ENCODE measurements around the gene SSPN.
"Not testable (repeated sequence)": the region's sequence is repeated elsewhere in the genome, so short reads cannot be mapped to it uniquely, and the experiment has no call there.

The SSPN gene

DNA sequence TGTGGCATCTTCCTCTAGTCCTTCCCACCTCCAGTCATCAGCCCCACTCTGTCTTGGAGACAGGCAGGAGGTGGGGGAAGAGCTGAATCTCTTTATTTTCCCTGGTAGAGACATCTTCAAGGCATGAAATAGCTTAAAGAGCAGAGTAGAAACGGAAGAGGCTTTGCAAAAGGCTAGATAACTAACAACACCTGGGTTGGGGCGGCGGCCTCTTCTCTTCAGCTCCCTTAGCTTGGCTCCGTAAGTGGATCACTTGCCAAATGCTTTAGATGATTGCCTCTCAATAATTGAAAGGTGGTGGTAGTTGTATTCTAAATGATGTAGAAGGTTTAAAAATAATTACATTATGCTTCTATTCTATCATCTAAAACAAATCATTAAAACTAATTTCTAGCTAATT, 36.1 kb downstream of the SSPN start:
- no peak for DNase-seq

DNA sequence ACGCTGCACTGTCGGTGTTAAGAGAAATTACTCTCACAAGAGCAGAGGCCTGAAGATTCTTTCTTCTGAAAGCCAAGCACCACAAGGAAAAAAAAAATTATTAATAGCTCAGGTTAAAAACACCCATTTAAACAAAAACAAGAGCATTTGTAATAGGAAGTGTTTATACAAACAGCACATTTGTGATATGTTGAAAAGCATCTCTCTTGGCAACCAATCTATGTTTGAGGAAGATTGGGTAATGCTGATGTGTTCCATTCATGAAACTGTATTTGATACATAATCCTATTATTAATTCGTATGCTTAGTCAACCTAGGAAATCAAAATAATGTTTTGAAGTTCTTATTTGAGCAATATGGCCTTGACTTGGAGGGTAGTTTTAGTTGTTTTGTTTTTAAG, 36.5 kb downstream of the SSPN start:
- DNase-seq: no peak

DNA sequence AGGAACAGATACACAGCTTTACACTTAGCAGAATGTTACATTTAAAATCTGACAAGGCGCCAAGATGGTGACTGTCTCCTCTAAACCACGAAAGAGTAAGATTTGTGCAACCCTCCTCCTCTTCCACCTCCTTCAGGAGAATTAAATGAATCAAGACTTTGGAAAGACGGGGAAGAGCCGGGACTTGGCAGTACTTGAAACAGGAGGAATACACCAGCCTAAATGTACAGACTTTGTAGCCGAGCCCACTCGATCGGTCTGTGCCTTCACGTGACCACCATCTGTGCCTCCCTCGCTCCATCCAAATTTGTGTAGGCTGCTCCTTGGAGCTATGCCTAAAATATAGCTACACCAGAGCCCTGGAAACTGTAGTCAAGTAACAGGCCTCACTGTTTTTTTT, 38.3 kb downstream of the SSPN start:
- no peak for DNase-seq

DNA sequence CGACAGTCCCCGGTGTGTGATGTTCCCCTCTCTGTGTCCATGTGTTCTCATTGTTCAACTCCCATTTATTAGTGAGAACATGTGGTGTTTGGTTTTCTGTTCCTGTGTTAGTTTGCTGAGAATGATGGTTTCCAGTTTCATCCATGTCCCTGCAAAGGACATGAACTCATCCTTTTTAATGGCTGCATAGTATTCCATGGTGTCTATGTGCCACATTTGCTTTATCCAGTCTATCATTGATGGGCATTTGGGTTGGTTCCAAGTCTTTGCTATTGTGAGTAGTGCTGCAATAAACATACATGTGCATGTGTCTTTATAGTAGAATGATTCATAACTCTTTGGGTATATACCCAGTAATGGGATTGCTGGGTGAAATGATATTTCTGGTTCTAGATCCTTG, 40.1 kb downstream of the SSPN start:
- not testable (repeated sequence) for DNase-seq

DNA sequence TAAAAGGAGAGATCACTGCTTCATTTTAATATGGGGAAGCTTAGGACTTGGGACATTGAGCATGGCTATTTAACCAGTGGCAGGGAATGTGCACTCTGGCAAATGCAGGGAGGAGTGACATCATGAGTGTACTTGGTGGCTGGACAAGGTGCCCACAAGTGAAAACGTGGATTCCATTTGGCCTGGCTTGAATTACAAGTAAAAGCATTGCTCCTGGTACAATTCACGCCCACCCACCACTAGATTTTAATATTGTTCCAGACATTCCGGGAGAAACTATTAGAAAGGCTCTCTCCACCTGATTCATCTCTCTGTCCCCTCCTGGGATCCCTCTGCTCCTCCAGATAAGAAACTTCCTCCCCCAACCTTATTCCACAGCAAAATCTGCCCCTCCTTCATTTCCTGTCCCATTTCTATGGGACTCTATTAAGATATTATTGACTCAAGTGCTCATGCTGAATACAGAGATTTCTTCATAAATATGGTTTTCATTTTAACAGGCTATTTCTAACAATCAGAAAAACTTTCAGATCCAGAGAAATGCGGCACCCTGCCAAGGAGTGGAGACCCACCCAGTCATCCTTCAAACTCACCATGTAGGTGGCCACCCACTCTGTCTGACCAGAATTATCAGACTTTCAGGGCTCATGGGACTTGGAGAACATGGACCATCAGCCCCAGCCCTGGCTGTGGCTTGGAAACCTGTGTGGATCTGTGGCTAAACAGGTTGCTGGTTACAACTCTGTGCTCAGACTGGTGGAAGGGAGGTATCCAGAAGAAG, 43.2 kb downstream of the SSPN start:
- DNase-seq: no peak

DNA sequence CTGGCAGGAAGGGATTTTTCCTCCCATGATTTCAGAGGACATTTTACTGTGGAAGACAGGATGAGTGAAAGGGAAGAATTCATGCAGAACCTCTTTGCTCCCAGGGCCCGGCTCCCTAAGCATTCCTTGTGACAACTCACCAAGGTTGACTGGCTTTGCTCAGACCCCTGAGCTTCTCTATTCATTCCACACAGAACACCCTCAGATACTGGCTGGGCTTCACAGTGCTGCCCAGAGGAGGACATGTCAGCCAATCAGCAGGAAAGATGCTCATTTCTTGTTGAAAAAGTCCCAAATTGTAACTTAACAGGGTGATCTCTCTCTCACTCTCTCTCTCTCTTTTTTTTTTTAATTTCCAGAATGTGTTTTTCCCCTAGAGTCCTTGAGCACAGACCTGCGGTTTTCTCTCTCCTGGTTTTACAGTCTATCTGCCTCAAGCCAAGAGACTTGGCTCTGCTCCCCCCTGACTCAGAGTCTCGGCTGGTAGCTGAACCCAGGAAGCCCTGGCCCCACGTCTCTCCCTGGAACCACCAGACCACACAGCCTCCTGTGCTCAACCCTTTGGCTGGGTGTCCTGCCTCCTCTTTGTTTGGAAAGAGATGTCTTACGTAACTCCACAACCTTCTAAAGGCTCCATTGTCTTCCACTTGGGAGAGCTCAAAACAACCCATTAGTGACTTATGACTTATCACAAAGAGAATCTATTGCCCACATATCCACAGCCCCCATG, 43.9 kb downstream of the SSPN start:
- no peak for DNase-seq

DNA sequence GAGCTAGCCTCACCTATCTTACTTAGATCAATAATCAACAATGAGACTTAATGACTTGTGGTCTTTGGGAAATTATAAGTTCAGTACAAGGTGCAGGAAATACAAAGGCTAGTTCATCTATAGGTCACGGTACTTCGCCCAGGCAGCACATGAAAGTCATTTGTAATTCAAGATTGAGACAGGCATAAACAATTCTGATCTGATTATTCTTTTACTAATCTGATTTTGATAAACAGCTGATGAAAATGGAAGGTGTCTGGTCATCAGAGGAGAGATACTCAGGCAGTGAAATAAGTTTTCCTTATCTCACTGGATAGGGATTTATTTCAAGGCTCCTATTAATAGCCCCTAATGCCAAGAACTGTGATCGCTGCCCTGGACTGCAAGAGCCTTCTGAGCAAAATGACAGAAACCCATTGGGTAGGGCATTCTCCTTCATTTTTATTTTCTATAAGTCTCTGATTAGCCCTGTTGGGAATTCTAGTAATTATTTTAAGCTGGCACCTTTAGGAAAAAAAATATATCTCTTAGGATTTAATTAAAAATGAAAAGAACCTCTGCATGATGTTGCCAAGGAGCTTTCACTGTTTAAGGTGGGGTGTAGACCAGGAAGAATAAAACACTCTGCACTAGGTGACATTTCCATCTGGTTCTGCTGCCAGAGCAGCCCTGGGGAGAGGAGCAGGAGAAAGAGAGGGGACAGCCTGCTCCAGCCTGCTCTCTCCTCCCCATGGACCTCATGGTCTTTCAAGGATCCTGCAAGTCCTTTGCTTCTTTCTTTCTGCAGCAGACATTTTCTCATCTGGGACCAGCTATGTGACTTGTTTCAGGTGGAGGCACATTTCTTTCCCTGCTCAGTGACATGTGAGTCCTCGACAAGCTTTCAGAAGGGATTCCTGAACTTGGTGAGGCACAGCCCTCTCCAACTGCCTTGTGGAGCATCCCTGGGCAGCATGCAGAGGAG, 44.8 kb downstream of the SSPN start:
- no peak for DNase-seq

DNA sequence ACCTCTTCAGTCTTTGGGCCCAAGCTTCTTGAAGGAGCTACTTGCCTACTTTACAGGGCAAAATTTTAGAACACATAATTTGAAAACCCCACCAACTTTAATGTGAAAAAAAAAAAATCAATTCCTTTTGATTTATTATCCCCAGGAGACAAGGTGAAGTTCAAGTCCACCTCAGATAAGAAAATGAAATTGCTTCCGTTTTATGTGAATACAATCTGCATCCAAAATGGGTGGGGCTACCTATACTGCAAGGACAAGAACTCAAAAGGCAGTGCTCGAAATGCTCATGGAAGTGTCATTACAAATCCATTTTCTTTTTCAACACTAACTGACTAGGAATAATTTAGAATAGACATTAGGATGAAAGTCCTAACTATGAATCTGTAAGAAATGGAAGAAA, 45.7 kb downstream of the SSPN start:
- no peak for DNase-seq

DNA sequence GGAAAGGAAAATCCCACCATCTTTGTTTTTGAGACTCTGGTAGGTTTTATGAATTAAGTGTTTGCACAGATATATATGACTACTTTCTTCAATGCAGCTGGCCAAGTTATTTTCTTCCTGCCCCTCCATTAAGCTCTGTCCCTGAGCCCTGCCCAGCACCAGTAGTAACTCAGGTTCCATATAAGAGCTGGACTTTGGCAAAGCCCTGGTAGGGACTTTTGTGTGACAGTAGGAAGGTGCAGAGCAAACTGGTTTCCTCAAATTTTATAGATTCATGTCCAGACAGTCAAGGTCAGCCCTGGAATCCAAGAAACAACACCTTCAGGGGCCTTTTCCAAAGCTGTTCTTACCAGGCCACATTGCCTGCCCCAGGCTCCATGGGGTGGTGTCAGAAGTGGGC, 47.3 kb downstream of the SSPN start:
- DNase-seq: no peak

DNA sequence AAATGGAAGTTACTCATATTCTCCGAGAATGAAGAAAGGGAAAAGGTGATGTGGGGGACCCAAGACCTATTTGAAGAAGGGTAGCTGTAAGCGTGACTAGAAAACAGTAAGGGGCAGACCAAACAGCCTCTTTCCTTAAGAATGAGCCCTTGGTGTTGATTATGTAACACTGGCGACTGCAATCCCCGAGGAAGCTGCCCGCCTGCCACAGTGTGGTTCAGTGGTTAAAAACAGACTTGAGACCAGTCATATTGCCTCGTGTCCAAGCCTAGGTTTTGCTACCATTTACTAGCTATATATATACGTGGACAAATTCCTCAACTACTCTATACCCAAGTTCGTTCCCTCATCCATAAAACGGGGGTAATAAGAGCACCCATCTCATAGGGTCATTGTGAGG, 49.1 kb downstream of the SSPN start:
- no peak for DNase-seq

DNA sequence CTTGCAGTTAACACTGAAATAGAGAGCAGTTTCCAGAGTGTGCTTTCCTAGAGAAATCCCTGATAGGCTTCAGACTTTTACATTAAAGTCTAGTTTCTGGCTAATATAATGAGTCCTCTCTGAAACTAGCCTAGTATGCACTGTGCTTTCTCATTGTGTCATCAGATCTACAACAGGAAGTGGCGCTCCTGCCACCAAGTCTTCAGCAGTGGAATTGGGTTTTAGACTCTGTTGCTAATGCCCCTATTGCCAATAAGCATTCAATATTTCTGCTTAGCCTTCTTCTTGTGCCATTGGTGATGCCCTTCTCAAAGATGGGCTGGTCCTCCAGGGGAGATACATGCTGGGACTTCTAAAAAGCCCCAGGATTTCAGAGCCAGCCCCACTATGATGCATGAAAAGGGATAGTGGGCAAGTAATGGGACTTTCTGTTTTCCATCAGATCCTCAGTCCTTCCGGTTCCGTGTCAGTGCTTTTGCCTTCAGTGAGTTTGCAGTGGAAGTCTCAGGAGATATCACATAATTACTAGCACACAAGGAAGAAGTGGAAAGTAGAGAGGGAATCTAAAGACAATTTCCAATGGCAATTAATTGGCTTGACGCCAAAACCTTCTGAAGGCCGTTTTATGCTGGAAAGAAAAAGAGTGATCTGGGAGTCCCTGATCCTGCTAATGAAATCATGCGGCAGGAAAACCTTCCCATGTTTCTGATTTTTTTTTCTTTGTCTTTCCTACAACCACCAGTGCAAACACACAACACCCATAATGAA, 50.0 kb downstream of the SSPN start:
- DNase-seq: no peak

DNA sequence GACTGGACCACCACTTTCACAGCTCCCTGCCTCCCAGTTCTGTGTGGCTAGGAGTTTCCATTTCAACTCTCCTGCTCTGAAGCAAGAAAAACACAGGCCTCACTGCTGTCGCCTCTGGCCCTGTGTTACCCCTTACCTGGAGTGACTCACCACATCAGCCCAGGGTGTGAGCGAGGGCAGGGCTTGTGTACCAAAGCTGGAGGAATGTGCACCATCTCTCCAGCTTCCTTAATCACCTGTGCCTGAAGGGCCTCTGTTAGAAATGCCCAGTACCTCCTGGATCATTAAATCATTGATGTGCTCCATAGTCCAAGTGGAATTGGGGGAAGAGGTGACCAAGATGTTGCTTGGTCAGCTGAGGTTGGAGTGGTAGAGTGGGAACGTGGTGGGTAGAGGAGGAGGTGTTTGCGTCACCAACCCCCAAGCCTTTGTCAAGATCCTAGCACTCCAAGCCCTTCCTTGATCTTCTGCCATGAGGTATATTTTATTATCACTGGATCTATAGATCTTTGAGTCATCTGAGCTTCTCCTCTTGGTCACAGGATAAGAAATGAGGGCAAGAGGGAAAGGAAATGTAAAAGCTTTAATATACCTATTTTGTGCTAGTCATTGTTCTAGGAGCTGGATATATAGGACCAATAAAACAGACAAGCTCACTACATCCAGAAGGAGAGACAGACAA, 51.3 kb downstream of the SSPN start:
- DNase-seq: no peak

DNA sequence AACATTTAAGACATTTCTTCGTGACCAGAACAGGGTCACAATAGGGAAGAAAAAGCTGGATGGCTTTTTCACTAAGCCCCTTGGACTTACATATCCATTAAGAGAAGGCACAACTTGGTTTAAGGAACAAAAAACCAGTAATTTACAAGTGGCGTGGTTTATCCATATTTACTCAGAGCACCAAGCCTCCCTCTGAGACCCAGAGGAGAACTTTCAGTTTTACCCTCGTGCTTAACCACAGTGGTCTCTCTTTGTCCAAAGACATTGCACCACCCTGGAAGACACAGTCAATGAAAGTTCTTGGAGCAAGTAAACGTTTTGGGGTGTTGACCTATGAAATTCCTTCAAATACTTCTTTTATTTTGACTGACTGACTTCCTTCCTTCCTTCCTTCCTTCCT, 52.5 kb downstream of the SSPN start:
- no peak for DNase-seq

DNA sequence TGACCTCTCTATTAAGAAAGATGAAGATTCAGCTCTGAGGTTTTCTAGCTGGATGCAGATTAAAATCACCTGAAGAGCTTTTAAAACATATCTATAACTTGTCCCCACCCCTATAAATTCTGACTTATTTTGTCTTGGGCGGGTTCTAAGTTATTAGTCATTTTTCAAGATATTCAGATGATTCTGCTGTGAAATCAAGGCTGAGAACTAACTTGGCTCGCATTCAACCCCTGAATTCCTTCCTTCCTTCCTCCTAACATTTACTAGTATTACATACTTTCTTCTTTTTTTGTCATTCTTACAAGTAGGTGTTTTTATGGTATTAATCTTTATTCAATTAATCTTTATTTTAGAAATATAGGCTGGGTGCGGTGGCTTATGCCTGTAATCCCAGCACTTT, 55.4 kb downstream of the SSPN start:
- no peak for DNase-seq

DNA sequence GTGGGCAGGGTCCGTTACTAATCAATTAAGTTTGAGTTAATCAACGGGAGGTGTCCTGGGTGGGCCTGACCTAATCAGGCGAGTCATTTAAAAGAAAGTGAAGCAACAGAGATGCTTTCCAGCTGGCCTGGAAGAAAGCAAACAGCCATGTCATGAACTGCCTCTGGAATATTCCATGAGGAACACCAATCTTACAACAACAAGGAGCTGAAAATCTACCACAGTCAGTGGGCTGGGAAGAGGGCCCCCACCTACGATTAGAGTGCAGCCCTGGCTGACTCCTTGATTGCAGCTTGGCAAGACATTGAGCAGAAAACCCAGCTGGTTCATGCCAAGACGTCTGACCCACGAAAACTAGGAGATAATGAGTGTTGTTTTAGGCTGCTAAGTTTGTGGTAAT, 56.2 kb downstream of the SSPN start:
- no peak for DNase-seq

DNA sequence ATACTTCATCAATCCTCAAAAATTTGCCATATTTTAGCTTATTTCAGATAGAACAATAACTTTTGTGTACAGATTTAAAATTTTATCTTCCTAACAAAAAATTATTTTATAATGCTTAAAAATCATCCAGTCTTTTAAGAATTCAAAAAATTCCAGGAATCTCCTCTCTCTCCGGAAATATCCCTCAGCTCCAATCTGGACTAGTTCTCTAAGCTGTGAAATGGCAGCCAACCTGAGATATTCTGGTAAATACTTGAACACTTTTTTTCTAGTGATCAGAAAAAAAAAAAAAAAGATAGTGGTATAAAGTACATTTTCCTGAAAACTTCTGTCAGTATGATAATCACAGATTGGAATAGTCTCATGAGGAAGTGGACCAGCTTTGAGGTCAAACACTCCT, 57.6 kb downstream of the SSPN start:
- no peak for DNase-seq

DNA sequence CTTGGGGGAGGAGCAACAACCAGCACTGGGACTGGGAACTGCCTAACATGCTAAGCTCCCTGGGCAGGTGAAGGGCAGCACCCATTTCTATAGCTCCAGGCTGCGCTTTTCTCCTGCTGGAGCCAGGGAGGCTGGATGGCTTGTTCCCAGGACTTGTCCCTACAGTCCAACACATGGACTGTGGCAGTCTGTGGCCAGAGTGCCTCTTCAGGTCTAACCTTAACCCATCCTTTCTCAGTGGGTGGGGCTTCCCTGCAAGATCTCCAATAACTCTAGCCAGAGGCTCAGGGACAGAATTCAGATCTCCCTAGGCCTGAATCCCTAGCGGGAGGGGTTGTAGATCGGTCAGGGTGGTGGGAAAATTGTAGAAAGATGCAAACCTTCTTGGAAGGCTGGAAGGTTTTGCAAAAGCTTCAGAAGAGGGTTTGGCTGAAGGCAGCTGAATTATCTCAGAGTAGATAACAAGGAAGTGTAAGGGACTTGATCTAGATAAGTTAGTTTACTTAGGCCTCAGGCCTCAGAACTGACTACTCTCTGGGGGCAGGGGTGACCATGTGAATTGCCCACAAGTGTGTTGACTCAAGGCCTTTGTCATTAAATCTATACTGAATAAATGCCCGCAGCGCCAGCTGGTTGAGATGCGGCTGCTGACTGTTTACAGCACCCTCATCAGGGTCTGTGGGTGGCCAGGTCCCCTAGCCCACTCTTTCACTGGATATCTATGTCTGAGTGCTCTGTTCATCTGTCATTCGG, 60.7 kb downstream of the SSPN start:
- DNase-seq: no peak

DNA sequence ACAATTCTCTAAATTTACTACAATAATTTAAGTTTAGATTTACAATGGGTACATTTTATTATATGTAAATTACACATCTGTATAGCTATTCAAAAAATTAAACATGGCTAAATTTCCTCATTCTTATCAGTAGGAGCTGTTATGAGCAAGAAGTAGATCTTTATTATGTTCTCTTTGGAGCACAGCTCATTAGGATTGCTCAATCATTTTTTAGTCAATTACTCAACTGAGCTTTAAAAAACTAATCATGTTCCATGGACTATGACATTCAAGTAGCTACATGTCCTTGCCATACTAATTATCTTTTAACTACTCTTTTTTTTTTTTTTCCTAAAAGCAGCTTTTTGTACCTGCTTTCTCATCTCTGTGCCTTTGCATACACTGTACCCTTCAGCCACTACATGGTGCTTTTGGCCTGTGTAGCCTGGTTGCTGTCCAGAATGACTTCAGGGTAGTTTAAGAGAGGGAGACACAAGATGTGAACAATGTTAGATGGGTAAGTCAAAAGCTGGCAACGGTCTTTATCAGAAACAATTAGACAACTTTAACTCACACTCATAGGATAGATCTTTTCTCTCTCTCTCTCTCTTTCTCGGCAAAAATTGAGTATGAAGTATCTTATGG, 69.0 kb downstream of the SSPN start:
- DNase-seq: no peak

DNA sequence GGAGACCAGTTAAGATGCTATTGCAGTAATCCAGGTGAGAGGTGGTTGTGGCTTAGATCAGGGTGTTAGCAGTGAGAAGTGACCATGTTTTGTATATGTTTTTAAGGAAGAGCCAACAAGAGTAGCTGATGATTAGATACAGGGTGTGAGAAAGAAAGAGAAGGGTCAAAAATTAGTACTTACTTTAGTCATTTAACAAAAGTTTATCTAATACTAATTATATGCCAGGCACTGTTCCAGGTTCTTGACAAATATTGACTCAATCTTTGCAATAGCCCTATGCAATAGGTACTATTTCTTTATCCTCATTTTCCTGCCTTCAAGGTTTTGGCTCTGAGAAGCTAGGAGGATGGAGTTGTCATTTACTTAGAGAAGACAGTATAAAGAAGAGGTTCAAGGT, 70.2 kb downstream of the SSPN start:
- no peak for DNase-seq

DNA sequence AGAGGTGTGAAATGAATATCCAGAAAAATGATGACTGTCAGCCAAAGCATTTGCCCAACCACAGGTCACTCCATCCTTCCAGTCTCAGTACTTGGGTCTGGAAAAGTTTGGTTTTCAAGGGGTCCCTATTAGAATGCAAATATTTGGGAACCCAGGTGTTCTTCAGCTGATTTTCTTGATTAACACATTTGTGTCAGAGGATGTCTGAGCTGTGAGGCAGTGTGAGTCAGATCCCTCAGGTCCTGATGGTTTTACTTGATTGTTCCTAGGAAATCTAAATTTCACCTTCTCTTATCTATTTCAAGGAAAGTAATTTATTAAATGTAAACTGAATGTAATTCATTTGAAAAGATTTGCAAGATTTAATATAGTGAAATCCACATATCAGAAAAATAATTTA, 71.5 kb downstream of the SSPN start:
- no peak for DNase-seq

All from CD4-positive, alpha-beta T cell treated with Interleukin-17A for 1 hour (primary cell).